HG03196 (cell line): ENCODE results near the gene CLEC4D.
"Not testable (repeated sequence)": the region's sequence is repeated elsewhere in the genome, so short reads cannot be mapped to it uniquely, and the experiment has no call there.

Experiments used
- ATAC-seq: cut with Tn5 transposase; IDR thresholded peaks from one replicate; pipeline ENCODE4 v1.9.1; 2021; ENCODE audit not compliant: unreplicated experiment

CLEC4D gene

GRCh38 chr12:8532045-8532444, 18.7 kb downstream of the CLEC4D start:
- no peak for ATAC-seq

GRCh38 chr12:8537820-8538219, 24.5 kb downstream of the CLEC4D start:
- ATAC-seq = not testable (repeated sequence)

- ATAC-seq = not testable (repeated sequence)
Observed at GRCh38 chr12:8540831-8541230, 27.5 kb downstream of the CLEC4D start, which contains the start of gene CLEC4E. CLEC4E (minus strand) TSS chr12:8540905; CDS start chr12:8540797, 108 bp downstream.

- no peak for ATAC-seq
Observed at GRCh38 chr12:8541562-8541961, 28.3 kb downstream of the CLEC4D start.

GRCh38 chr12:8544295-8544694, 31.0 kb downstream of the CLEC4D start:
- ATAC-seq = peak; percentile 53

GRCh38 chr12:8546591-8546990, 33.3 kb downstream of the CLEC4D start:
- ATAC-seq = no peak

GRCh38 chr12:8547645-8548044, 34.3 kb downstream of the CLEC4D start:
- no peak for ATAC-seq

GRCh38 chr12:8548192-8548591, 34.9 kb downstream of the CLEC4D start:
- no peak for ATAC-seq

- no peak for ATAC-seq
Observed at GRCh38 chr12:8549381-8549780, 36.1 kb downstream of the CLEC4D start.

GRCh38 chr12:8553088-8553627, 39.9 kb downstream of the CLEC4D start:
- no peak for ATAC-seq

- no peak for ATAC-seq
Observed at GRCh38 chr12:8554451-8555195, 41.3 kb downstream of the CLEC4D start.

- no peak for ATAC-seq
Observed at GRCh38 chr12:8556531-8557097, 43.3 kb downstream of the CLEC4D start.

GRCh38 chr12:8559676-8560075, 46.4 kb downstream of the CLEC4D start:
- no peak for ATAC-seq

- no peak for ATAC-seq
Observed at GRCh38 chr12:8561011-8561410, 47.7 kb downstream of the CLEC4D start.

- no peak for ATAC-seq
Observed at GRCh38 chr12:8562310-8562709, 49.0 kb downstream of the CLEC4D start.

- ATAC-seq = no peak
Observed at GRCh38 chr12:8563356-8563755, 50.1 kb downstream of the CLEC4D start.

GRCh38 chr12:8564656-8565055, 51.4 kb downstream of the CLEC4D start:
- no peak for ATAC-seq

GRCh38 chr12:8566052-8566451, 52.7 kb downstream of the CLEC4D start:
- not testable (repeated sequence) for ATAC-seq

- no peak for ATAC-seq
Observed at GRCh38 chr12:8566525-8566924, 53.2 kb downstream of the CLEC4D start.
